ENCODE data around the gene MLH3.
A peak's percentile ranks its signal among the peaks of the same experiment; 100 is the strongest.
"Not testable (repeated sequence)": the region's sequence is repeated elsewhere in the genome, so short reads cannot be mapped to it uniquely, and the experiment has no call there.

Gene MLH3

DNA sequence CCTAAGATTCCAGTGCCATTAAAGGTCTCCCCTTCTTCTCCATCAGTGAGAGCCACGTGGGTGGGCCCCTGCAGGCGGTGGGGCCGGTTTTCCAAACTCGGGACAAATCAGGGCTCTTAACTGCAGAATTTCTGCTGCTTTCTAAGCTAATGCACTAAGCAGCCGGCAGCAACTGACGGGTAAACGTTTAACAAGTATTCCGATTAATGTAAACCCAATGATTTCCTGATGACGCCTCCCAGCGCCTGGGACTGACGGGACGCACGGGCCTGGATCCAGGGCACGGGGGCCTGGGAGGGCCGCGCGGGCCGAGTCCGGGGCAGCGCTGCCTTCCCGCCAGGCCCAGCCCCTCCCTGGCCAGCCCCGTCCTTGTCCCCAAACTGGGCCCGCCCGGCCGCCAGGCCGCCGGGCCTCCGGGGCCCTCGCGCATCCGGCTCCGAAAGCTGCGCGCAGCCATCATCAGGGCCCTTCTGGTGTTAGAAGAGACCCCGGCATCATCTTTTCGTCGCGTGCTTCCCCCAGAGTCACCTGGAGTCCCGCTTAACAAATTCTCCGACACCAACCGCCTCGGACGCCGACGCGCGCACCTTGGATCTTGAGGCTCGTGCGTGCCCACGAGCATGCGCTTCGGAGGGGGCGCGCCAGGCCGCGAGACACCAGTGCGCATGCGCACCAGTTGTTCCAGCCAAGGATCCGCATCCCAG, at the start of gene MLH3:
Gene MLH3, minus strand, starts transcription at position 616 of the 704 bp plus-strand sequence. CDS start 1,812 bp downstream, outside the sequence.
- peak; percentile 92 for DNase-seq (ENCODE audit: low spot score)

DNA sequence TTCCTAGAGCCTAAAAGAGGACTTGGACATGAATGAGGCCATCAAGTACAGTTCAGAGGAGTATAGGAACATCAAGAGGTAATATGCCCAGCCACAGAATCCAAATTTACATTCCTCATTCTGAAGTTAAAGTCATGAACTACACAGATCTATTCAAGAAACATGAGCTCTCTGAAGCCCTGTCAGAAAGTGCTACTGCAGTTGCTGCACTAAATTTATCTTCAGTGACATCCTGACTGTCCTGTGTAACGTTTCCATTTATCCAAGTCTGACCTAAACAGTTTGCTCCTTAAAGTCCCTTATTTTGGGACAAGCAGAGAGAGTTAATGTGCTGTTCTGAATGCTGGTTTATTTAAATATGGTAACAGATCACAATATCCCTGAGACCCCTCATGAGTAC, 47.4 kb upstream of the MLH3 start:
- no peak for DNase-seq (ENCODE audit: low spot score)

DNA sequence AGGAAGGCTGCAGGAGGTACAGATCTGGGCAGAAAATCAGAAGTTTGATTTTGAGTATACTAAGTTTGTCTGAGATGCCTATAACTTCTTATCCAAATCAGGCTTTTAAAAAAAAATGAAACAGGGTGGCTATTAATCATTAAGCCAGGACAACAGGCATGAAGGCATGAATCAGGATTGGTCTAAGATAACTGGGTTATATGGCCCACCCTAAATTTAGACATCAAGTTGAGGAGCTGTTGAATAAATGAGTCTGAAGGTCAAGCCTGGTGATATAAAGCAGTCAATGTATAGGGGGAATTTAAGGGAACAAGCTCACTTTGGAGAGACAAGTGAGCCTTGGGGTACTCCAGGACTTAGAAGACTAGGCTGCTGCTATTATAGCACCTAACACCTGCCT, 46.9 kb upstream of the MLH3 start:
- DNase-seq (ENCODE audit: low spot score), result no peak

DNA sequence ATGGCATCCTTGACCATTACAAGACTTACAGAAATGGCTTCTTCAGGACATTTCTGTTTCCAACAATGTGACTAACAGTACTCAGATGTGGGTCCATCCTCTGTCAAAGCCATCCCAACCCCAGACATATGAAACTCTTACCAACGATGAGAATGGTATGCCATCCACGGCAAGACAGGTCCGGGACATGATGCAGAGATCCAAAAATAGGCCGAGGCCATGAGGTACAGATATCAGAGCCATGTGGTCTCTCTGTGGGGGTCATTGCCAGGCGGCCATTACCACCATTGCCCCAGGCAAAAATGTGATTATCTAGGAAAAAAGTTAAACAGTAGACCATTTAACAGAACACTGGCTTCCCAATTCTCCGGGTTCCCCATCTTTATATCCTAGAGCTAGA, 45.7 kb upstream of the MLH3 start:
- no peak for DNase-seq (ENCODE audit: low spot score)

DNA sequence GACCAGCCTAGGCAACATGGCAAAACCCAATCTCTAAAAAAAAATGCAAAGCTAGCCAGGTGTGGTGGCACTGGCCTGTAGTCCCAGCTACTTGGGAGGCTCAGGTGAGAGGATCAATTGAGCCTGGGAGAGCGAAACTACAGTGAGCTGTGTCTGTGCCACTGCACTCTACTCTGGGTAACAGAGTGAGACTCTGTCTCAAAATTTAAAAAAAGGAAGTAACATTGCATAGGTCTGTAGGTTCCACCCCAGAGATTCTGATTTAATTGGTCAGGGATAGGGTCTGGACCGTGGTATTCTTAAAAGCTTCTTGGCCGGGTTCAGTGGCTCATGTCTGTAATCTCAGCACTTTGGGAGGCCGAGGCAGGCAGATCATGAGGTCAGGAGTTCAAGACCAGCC, 44.4 kb upstream of the MLH3 start:
- no peak for DNase-seq (ENCODE audit: low spot score)

DNA sequence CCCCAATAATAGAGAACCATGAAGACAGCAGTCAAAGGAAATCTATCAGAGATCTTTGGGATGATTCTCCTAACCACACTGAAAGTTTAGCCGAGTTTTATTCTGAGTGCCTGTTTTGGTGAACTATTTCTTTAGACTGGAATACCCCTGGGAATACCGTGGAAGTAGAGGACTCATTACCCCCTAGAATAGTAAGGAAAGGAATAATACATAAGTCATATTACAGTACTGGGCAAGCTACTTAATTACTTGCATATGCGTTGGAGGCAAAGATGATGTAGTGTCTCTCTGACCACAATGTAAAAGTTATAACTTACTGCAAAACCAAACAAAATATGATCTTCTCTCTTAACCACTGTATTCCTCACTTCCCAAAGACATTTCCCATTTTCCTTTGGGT, 43.6 kb upstream of the MLH3 start:
- DNase-seq (ENCODE audit: low spot score), result no peak

DNA sequence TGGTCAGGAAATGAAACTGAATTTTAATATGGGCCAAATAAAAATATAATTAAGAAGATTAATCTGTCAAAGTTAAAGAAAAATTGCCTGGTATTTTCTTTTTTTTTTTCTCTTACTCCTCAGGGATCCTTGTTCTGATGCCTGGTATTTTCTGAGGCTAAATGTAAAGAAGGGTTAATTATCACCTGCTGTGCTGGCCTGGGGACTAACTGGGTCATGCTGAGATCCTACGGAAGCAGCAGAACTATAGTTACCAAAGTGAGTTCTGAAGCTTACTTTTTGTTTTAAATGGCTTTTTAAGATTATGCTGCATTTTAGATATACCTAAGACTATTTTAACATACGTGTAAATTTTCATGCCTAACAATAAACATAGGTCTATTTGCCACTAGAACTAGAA, 41.4 kb upstream of the MLH3 start:
- DNase-seq (ENCODE audit: low spot score), result no peak

DNA sequence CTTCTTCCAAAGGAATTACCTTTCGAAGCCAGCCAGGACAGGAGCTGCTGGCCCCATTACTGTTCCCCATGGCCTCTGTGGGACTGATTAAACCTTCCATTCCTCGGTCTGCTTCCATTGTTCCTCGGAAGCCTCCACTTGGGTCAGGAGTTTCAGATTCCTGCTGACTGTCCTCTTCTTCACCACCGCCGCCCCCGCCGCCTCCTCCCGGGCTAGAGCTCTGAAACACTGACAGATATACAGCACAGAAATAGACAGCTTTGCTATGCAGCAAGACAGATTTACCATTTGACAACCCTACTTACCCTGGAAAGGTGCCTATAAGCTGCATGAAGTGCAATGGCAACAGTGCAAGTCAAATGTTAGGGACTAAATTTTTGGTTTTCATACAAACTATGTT, 40.0 kb upstream of the MLH3 start:
- no peak for DNase-seq (ENCODE audit: low spot score)

DNA sequence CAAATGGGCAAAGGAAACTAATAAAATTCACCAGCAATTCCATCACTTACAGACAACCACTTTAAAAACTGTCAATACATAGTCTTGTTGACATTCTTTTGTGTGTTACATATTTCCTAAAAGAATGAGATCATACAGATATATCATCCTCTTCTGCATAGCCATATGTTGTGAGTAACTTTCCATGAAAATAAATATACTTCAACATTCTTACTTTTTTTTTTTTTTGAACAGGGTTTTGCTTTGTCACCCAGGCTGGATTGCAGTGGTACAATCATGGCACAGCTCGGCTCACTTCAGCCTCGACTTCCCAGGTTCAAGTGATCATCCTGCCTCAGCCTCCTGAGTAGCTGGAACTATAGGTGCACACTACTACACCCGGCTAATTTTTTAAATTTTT, 39.1 kb upstream of the MLH3 start:
- DNase-seq (ENCODE audit: low spot score), result no peak

DNA sequence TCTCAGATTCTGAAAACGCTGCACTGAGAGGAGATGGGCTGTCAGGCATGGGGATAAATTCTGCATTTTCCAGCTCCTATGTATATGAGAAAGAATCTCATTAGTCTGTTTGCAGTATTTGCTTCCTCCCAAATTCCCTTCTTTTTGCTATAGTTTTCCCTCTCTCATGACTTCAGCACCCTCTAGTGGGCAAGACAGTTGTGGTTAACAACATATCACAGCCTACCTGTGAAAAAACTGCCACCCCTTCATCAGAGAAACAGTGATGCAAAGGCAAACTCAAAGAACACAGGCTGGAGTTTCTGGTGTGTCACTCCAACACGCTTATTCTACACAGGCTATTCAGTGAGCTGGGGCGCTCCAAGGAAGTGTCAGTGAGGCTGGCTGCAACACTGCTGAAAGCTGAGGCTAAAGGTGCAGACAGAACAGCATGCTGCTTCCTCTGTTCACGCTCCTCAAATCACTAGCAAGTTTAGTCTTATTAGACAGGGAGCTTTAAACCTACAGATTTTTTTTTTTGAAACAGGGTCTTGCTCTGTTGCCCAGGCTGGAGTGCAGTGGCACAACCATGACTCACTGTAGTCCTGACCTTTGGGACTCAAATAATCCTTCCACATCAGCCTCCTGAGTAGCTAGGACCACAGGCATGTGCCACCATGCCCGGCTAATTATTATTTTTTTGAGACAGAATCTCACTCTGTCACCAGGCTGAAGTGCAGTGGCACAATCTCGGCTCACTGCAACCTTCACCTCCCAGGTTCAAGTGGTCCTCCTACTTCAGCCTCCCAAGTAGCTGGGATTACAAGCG, 37.5 kb upstream of the MLH3 start:
- peak; percentile 39 for DNase-seq (ENCODE audit: low spot score)

DNA sequence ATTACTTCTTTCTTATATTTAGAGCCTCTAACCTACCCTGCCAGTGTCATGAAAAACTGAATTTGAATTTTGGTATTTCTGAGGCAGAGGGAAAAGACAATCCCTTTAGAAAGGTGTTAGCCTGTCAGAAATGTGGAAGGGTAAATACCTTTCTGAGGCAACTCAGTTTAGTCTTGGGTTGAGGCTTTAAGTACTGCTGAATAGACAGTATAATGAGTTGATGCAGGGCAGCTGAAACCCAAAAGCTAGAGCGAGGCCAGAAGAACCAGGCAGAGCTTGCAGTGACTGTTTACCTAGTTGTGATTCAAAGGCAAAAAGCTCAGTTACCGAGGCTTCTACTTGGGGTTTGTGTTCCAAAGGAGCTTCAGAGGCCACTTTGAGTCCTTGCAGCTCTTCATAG, 36.9 kb upstream of the MLH3 start:
- DNase-seq (ENCODE audit: low spot score), result no peak

DNA sequence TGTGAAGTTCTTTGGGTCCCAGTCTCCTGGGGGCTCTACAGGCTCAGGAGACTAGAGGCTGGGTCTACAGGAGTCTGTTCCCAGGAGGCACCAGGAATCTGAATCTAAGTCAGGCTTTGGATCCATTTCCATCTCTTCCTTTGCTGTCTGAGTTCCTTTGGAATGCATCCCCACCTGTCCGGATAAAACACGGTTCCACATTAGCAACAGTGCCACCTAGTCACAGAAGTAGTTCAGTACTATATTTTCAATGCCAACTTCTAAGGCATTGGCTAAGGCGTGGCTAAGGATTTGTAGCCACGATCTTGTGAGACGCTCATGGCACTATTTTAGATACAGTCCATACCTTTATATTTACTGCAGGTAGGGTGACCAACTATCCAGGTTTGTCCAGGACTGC, 33.2 kb upstream of the MLH3 start:
- DNase-seq (ENCODE audit: low spot score), result no peak

DNA sequence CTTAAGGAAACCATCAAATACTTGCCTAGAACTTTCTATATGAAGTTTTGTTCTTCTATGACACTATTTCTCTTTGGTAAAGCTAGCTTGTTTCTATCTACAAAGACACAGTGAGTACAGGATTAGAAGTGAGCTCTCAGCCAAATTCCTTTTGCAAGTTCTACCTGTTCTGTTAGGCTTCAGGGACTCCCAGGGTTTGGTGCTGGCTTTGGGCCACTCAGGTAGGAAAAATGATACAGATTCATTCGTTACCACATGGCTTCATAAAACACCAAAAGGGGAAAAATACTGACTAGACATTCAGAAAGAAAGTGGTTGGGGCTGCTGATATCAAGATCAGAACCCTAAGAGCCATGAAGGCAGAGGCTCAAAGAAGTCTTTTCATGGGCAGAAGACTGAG, 32.0 kb upstream of the MLH3 start:
- no peak for DNase-seq (ENCODE audit: low spot score)

DNA sequence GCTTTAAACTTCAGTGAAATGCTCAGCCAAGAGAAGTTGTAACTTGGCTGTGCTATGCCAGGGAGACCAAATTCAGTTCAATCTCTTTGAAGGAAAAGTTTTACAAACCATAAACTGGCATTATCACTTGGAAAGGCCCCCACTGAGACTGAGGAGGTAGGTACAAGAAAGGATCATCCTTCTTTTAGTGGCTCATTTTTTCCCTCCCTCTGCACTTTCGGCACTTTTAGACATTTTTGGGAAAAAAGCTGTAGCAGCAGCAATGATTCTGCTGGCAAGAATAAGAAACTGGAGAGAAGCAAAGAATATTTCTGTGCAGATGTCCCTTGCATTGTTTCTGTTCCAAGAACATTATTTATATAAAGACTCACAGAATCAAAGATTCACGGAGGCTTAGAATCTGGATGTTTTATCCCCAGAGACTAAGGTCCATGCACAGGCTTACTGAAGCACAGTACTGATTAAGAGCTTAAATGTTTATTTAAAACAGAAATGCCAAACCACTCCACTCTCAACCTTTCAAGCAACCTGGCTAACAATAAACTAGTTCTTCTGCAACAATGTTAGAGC, 30.5 kb upstream of the MLH3 start:
- DNase-seq (ENCODE audit: low spot score), result no peak

DNA sequence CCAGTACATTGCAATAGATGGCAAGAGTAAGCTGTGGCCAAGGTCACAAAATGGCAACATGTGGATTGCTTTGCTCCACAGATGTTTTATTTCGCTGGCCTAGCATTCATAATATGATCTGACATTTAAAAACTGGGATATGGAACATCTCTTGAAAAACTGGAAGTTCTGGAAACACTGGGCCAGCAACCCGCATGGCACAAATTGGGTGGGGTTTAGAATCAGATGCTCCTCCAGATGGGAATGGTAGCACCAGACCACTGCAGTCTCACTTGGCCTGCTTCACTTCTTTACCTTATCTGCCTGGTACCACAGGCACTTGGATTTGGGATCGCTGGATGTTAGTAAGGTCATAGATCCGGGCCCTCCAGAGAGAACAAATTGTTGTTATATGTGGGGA, 28.3 kb upstream of the MLH3 start:
- no peak for DNase-seq (ENCODE audit: low spot score)

DNA sequence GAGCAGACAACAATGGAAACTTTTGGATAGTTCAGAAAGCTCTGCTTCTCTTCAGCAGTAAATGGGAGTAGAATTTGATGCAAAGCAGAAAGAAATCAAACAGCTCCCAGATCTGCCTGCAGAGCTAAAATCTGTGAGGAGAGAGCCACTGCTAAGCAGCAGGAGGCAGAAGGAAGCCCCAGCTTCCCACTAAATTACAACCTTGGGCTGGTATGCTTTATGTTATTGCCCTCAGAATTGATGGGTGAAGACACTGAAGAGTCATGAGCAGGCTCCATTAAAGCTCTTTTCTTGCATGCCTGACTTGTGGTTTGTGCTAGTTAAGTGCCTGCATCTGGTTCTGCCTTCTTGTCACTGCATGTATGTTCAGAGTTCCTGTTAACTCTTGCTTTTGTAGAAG, 26.5 kb upstream of the MLH3 start:
- no peak for DNase-seq (ENCODE audit: low spot score)

DNA sequence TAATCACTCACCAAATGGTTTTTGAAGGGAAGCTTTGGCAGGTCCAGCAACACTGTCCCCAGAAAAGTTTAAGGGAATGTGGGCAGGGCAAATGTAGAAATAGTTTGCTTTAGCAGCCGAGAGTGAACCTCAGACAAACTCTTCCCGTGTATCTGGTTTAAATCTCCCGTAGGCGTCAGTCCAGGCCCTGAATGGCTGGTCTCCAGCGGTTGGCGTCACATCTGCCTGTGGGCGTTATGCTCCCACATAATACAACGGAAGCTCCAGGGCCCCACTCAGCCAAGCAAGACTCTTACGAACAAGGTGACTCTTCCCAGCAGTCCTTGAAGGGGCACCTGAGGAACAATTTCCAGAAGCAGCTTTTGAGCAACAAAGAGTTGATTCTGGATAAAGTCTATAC, 19.1 kb upstream of the MLH3 start:
- DNase-seq (ENCODE audit: low spot score), result no peak

DNA sequence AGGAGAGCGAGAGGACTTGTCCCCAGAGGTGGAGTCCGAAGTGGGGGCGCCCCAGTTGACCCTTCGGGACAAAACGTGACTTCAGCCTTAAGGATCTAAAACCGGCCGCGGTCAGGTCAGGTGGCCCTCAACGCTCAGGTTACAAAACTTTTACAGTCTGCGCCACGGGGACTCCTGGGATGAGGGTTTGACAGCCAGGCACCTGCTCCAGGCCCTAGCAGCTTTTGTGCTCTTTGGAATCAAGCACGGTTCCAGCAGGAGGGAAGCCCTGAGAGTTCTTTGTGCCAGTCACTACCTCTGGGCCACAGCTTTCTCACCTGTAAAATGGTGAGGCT, 18.5 kb upstream of the MLH3 start:
- no peak for DNase-seq (ENCODE audit: low spot score)

DNA sequence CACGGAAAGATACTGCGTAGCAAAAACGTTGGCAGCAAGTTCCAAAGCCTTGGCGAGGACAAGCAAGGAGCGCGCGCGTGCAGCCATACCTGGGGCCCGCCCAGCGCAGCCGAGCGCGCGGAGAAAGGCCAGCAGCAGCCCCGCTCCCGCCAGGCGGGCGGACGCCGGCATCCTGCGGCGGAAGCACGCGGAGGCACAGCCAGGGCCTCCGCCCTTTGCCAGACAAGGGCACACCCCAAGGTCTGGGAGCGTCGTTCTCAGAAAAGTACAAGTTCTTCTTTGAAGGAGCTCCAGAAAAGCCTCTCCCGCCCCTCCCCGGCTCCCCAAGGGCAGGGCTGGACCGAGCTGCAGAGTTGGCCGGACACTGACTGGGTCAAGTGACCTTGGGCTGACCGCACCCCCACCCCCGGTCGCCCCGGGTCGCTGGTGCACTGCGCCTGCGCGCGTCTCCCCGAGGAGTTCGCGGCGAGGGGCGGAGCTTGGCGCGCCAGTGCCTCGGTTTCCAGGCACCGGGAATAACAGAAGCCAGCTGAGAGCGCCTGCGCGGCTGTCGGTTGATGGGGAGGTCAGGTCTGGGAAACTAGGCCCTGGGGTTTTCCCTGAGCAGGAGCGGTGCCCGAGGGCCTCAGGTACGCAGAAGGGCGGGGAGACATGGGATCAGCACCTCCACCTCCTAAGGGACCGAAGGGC, 18.0 kb upstream of the MLH3 start, which contains the start of gene ZC2HC1C:
Gene ZC2HC1C, plus strand, starts transcription at position 521 of the 690 bp plus-strand sequence. CDS start 933 bp downstream, outside the sequence.
- peak; percentile 95 for DNase-seq (ENCODE audit: low spot score)

DNA sequence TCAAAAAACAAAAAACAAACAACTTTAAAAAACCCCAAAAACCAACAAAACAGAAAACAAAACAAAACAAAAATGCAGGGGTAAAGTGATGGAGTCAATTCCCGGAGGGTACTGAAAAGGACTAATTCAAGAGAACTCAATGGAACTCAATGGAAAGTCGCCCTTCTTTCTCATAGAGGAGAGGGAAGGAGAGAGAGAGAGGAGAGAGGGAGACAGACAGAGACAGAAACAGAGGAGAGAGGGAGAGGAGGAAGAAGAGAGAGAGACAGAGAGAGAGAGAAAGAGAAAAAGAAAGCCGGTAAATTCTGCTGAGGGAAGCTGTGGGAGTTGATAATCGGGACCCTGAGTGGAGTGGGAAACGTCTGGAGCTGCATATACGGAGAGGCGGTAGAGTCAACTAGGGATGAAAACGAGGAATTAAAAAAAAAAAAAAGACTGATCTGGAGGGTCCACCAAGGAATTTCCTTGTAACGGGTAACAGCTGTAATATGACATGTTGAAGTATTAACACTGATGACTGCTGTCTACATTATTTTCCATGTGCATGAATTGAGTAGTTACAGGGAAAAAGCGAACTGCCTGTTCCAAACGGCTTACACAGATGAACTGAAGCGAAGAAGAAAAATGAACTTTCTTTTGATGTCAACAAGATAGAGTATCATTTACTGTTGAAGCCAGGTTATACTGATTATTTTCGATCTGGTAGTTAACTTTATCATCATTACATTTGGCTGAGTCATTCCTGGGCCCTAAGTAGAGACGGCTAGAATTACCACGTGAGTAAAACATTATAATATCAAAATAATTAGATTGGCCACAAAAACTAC, 17.2 kb upstream of the MLH3 start:
- no peak for DNase-seq (ENCODE audit: low spot score)

DNA sequence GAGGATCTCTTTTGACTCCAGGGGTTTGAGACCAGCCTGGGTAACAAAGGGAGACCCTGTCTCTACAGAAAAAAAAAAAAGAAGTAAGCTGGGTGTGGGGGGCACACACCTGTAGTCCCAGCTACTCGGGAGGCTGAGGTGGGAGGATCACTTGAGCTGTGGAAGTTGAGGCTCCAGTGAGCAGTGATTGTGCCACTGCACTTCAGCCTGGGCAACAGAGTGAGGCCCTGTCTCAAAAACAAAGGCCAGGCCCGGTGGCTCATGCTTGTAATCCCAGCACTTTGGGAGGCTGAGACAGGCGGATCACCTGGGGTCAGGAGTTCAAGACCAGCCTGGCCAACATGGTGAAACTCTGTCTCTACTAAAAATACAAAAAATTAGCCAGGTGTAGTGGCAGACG, 16.5 kb upstream of the MLH3 start:
- DNase-seq (ENCODE audit: low spot score), result not testable (repeated sequence)

DNA sequence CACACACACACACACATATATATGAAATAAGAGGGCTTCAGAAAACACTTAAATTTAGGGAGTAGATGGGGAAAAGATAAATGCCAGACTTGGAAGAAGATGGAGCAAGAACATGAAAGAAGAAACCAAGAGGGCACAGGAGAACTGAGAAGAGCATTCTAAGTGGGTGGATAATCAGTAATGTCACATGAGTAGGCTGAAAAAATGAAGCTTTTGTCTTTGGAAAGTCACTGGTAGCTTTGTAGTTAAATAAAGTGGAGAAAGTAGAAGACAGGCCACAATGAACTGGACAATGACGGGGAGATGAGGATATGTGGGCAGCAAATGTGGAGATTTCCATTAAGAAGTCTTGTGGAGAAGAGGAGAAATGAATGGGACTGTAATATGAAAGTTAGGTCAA, 15.9 kb upstream of the MLH3 start:
- DNase-seq (ENCODE audit: low spot score), result no peak

Measured in AG08396 (cell line).